Kidney epithelial cell (primary cell): ENCODE measurements around the gene TTL. TPM values are rescaled to one million over a fixed set of nuclear protein-coding genes. Genes with fewer than 3 reads are reported as not detected.

Source experiments
- DNase-seq: peaks from one replicate; pipeline ENCODE4 v3.0.0-alpha.2; 2010; ENCODE audit warnings: low read depth
- H3K27me3 ChIP-seq: 2 replicates; pipeline ENCODE4 v1.6.0; 2011; ENCODE audit warnings: low read length; ENCODE audit not compliant: control insufficient read depth, insufficient read depth
- H3K36me3 ChIP-seq: 2 replicates; pipeline ENCODE4 v1.5.1; 2011; ENCODE audit warnings: low read length; ENCODE audit not compliant: control insufficient read depth, insufficient read depth
- H3K4me3 ChIP-seq: 2 replicates; pipeline ENCODE4 v1.5.1; 2011; ENCODE audit warnings: low read depth, mild to moderate bottlenecking, control low read depth, low read length
- CTCF ChIP-seq: IDR thresholded peaks from 2 replicates; pipeline ENCODE4 v1.5.1; 2011; ENCODE audit warnings: mild to moderate bottlenecking, moderate library complexity, low read length, control low read depth, inconsistent platforms; ENCODE audit not compliant: insufficient read depth, poor library complexity, severe bottlenecking
- total RNA-seq: library from RNA; depleted of rRNA; stranded (reverse); fragments of >200 nt; gene quantifications from 2 replicates; pipeline ENCODE4 v1.2.3, GENCODE V29; 2015

The TTL gene
- total RNA-seq, 1 donor from 2014 or later, result 51.3 TPM

- Histone ChIP-seq H3K36me3 (no peaks in the 10 kb centered on the region), H3K4me3 (peak overlapping the region; percentile 11), H3K27me3 (no peaks in the 10 kb centered on the region)
- no peak for TF ChIP-seq CTCF
- no peak for DNase-seq
Observed at GRCh38 chr2:112480530-112481049, 1.4 kb upstream of the TTL start.

- TF ChIP-seq CTCF, result peak; percentile 84
- no peak for DNase-seq
- Histone ChIP-seq H3K36me3 (peaks cover under 1% of the 10 kb centered on the region), H3K27me3 (no peaks in the 10 kb centered on the region), H3K4me3 (peak overlapping the region; percentile 80)
Observed at GRCh38 chr2:112481050-112481527, 867 bp upstream of the TTL start.

- TF ChIP-seq CTCF, result no peak
- DNase-seq, result no peak
- Histone ChIP-seq H3K27me3 (no peaks in the 10 kb centered on the region), H3K4me3 (peak overlapping the region; percentile 80), H3K36me3 (peaks cover 1% of the 10 kb centered on the region)
Observed at GRCh38 chr2:112482309-112483041, 519 bp downstream of the TTL start.

GRCh38 chr2:112483042-112483473, 1.1 kb downstream of the TTL start:
- TF ChIP-seq CTCF, result no peak
- Histone ChIP-seq H3K36me3 (peaks cover 1% of the 10 kb centered on the region), H3K27me3 (no peaks in the 10 kb centered on the region), H3K4me3 (peak overlapping the region; percentile 80)
- peak; percentile 41 for DNase-seq

GRCh38 chr2:112483831-112484230, 1.9 kb downstream of the TTL start:
- Histone ChIP-seq H3K27me3 (no peaks in the 10 kb centered on the region), H3K36me3 (peaks cover 1% of the 10 kb centered on the region), H3K4me3 (no peak overlapping the region)
- no peak for DNase-seq
- TF ChIP-seq CTCF, result no peak
